Colon (tissue), 2 donors: ENCODE results near the gene SCTR.

Experiments used
- FAIRE-seq: peaks from 2 replicates; lab custom pipeline; 2012; peaks lifted over from hg19 to GRCh38; lab: Jason Lieb, UNC
- donor health status: control.
- donor health status: control.

Gene SCTR

GRCh38 chr2:119523383-119523951 is 816 bp downstream of the SCTR start:
- no peak for FAIRE-seq

- no peak for FAIRE-seq
Measured at GRCh38 chr2:119522671-119523070, 1.6 kb downstream of the SCTR start.

- no peak for FAIRE-seq
Measured at GRCh38 chr2:119521433-119522050, 2.7 kb downstream of the SCTR start.

GRCh38 chr2:119520696-119521432 is 3.4 kb downstream of the SCTR start:
- no peak for FAIRE-seq

GRCh38 chr2:119519057-119519408 is 5.2 kb downstream of the SCTR start:
- FAIRE-seq, result no peak

- no peak for FAIRE-seq
Measured at GRCh38 chr2:119518401-119519056, 5.8 kb downstream of the SCTR start.

GRCh38 chr2:119517433-119517832 is 6.8 kb downstream of the SCTR start:
- FAIRE-seq, result no peak

GRCh38 chr2:119516121-119516520 is 8.2 kb downstream of the SCTR start:
- FAIRE-seq, result no peak

GRCh38 chr2:119513832-119514231 is 10.5 kb downstream of the SCTR start:
- no peak for FAIRE-seq

- no peak for FAIRE-seq
Measured at GRCh38 chr2:119512946-119513345, 11.3 kb downstream of the SCTR start.

GRCh38 chr2:119511989-119512388 is 12.3 kb downstream of the SCTR start:
- no peak for FAIRE-seq

GRCh38 chr2:119508756-119509155 is 15.5 kb downstream of the SCTR start:
- no peak for FAIRE-seq

GRCh38 chr2:119496682-119497081 is 27.6 kb downstream of the SCTR start:
- no peak for FAIRE-seq

GRCh38 chr2:119495948-119496347 is 28.3 kb downstream of the SCTR start:
- FAIRE-seq, result no peak

GRCh38 chr2:119494163-119494790 is 30.0 kb downstream of the SCTR start:
- FAIRE-seq, result no peak

GRCh38 chr2:119491776-119492525 is 32.3 kb downstream of the SCTR start:
- FAIRE-seq, result no peak

GRCh38 chr2:119490653-119491195 is 33.6 kb downstream of the SCTR start:
- no peak for FAIRE-seq

GRCh38 chr2:119490106-119490505 is 34.2 kb downstream of the SCTR start:
- no peak for FAIRE-seq

- no peak for FAIRE-seq
Measured at GRCh38 chr2:119489232-119489952, 34.9 kb downstream of the SCTR start.

- FAIRE-seq, result no peak
Measured at GRCh38 chr2:119488245-119489214, 35.8 kb downstream of the SCTR start.
